Small intestine (tissue), 7 donors: ENCODE data around the gene ITCH. TPM values are rescaled to one million over a fixed set of nuclear protein-coding genes. Genes with fewer than 3 reads are reported as not detected.
"Not testable (repeated sequence)": the region's sequence is repeated elsewhere in the genome, so short reads cannot be mapped to it uniquely, and the experiment has no call there.

ENCODE experiments used
- DNase-seq, 2 donors: peaks; one replicate each; pipeline versions ENCODE4 v3.0.0 to v3.0.0-alpha.2; 2013
- FAIRE-seq: peaks from 2 replicates; lab custom pipeline; 2012; peaks lifted over from hg19 to GRCh38; lab: Jason Lieb, UNC
- H3K27ac ChIP-seq, 3 donors: one replicate each; pipeline ENCODE4 v1.5.1; 2013; ENCODE audit warnings: low read length in 2 of 3, mild to moderate bottlenecking in 2 of 3, control low read depth in 1 of 3, inconsistent platforms in 1 of 3, low read depth in 1 of 3, moderate library complexity in 1 of 3
- H3K27me3 ChIP-seq, 3 donors: one replicate each; pipeline ENCODE4 v1.6.1; 2013; ENCODE audit warnings: low read length in 3 of 3, inconsistent platforms in 1 of 3; ENCODE audit not compliant: control insufficient read depth in 3 of 3, insufficient read depth in 3 of 3
- H3K36me3 ChIP-seq, 3 donors: one replicate each; pipeline ENCODE4 v1.6.1; 2013; ENCODE audit warnings: low read length in 3 of 3, inconsistent platforms in 1 of 3, low read depth in 1 of 3, mild to moderate bottlenecking in 1 of 3, moderate library complexity in 1 of 3; ENCODE audit not compliant: control insufficient read depth in 3 of 3, insufficient read depth in 2 of 3
- H3K4me1 ChIP-seq, 3 donors: one replicate each; pipeline ENCODE4 v1.6.1; 2013; ENCODE audit warnings: low read length in 2 of 3, inconsistent platforms in 1 of 3, low read depth in 1 of 3, mild to moderate bottlenecking in 1 of 3, moderate library complexity in 1 of 3; ENCODE audit not compliant: control insufficient read depth in 3 of 3, insufficient read depth in 2 of 3
- H3K4me3 ChIP-seq, 3 donors: one replicate each; pipeline ENCODE4 v1.5.1; 2013; ENCODE audit warnings: low read length in 3 of 3, control low read depth in 1 of 3, inconsistent platforms in 1 of 3, low read depth in 1 of 3, mild to moderate bottlenecking in 1 of 3, moderate library complexity in 1 of 3
- H3K9me3 ChIP-seq, 2 donors: one replicate each; pipeline ENCODE4 v1.6.1; 2013; ENCODE audit warnings: low read depth in 1 of 2, low read length in 1 of 2; ENCODE audit not compliant: control insufficient read depth in 2 of 2, insufficient read depth in 1 of 2
- WGBS, 3 donors: extraction: QIAGEN DNeasy Blood & Tissue Kit; methylation state at CpG; one replicate each; pipeline ENCODE4 v1.1.7; 2013; 5-methylcytosine and 5-hydroxymethylcytosine counted together
- polyA plus RNA-seq, 4 donors: library from polyadenylated mRNA; stranded (reverse) in 3 of 4; unstranded in 1 of 4; fragments of 200-250 nt in 3 of 4; fragments of 120-200 nt in 1 of 4; gene quantifications; one replicate each; pipeline versions ENCODE4 v1.2.1 to v1.2.3, GENCODE V29; 2013
- donor health status: healthy with polysubstance abuse.
- donor health status: control.
- donor health status: control.
- donor health status: Bipolar disorder and iron deficiency.
- donor health status: healthy.

Gene ITCH
- polyA plus RNA-seq, 4 donors, result 12.0 to 35.1 (median 16.7) TPM

DNA sequence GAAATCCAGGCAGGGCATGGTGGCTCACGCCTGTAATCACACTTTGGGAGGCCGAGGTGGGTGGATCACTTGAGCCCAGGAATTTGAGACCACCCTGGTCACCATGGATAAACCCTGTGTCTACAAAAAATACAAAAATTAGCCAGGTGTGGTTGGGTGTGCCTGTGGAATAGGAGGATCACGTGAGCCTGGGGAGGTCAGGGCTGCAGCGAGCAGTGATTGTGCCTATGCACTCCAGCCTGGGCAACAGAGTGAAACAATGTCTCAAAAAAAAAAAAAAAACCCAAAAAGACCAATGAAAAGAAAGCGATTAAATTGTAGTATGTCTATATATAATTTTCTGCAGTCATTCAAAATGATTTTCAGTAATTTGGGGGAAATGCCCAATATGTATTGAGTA is 70.3 kb downstream of the ITCH start:
- FAIRE-seq (no peak), DNase-seq (no peak)
- no peaks in the 10 kb centered on the region for H3K27me3 ChIP-seq
- no peaks in the 10 kb centered on the region for H3K9me3 ChIP-seq
- 97 to 98% (median 97%) methylated on average over 5 of the region's 5 CpGs for WGBS, 3 donors
- H3K4me3 ChIP-seq, result no peak overlapping the region
- no peaks in the 10 kb centered on the region for H3K4me1 ChIP-seq
- H3K36me3 ChIP-seq, result peaks cover 0 to 30% (median 13%) of the 10 kb centered on the region in 3 donors
- no peak overlapping the region for H3K27ac ChIP-seq

DNA sequence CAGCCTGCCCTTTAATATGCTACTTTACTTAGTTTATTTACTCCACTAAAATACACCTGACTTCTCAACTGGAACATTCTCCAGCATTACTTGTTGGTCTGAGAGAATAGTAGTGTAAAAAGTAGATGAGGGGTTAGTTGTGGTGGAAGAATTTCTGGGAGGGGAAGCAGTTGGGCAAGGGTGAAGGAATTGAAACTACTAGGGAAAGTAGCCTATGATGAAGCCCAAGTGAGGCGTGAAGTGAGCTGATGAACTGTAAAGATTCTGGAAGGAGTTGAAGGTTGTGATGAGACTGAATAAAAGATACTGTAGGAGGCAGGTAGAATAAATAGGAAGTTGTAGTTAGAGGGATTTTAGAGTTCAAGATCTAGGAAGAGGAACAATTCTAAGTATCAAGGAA is 72.5 kb downstream of the ITCH start:
- H3K4me3 ChIP-seq, result no peak overlapping the region
- peaks cover 4 to 32% (median 18%) of the 10 kb centered on the region in 3 donors for H3K36me3 ChIP-seq
- FAIRE-seq, result no peak
- DNase-seq, result no peak
- 82 to 96% (median 84%) methylated on average over 1 of the region's 1 CpG for whole genome bisulfite sequencing, 3 donors
- H3K4me1 ChIP-seq, result no peaks in the 10 kb centered on the region
- no peaks in the 10 kb centered on the region for H3K27me3 ChIP-seq
- H3K27ac ChIP-seq, result no peak overlapping the region
- no peaks in the 10 kb centered on the region for H3K9me3 ChIP-seq

DNA sequence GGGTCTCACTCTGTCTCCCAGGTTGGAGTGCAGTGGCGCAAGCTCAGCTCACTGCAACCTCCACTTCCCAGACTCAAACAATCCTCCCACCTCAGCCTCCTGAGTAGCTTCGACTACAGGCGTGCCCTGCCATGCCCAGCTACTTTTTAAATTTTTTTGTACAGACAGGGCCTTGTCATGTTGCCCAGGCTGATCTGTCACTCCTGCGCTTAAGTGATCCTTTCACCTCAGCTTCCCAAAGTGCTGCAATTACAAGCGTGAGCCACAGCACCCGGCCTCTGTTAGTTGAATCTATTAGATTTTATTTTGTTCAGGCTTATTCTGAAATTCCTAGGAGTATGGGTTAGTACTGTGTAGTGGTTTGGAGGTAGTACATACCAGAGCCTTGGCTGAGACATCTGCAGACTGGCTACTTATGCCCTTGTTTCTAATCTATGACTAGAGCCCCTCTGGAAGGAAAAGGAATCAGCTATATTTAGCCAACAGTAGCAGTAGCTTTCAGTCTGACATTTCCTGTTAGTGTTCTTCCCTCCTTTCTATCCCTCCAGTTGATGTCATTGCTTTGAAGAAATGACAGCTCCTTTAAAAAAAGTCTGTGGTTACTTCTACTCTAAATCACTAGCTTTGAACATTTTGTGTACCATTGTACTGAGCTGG is 74.4 kb downstream of the ITCH start:
- H3K4me3 ChIP-seq, result no peak overlapping the region
- no peak overlapping the region for H3K27ac ChIP-seq
- H3K4me1 ChIP-seq, result no peaks in the 10 kb centered on the region
- H3K9me3 ChIP-seq, result no peaks in the 10 kb centered on the region
- H3K36me3 ChIP-seq, result peaks cover 4 to 40% (median 19%) of the 10 kb centered on the region in 3 donors
- DNase-seq, result no peak
- FAIRE-seq, result no peak
- WGBS, 3 donors, result 81 to 91% (median 86%) methylated on average over 6 of the region's 6 CpGs
- H3K27me3 ChIP-seq, result no peaks in the 10 kb centered on the region

DNA sequence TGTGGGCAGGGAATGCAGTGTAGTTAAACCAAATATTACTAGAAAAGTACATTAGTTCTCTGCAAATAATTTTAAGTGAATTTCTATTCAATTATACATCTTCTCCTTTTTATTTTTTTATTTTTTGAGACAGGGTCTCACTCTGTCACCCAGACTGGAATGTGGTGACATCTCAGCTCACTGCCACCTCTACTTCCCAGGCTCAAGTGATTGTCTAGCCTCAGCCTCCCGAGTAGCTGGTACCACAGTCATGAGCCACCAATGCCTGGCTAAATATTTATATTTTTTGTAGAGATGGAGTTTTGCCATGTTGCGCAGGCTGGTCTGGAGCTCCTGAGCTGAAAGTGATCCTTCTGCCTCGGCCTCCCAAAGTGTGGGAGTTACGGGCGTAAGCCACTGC is 76.1 kb downstream of the ITCH start:
- Histone ChIP-seq H3K9me3 (no peaks in the 10 kb centered on the region), H3K27me3 (no peaks in the 10 kb centered on the region), H3K4me3 (no peak overlapping the region), H3K4me1 (no peaks in the 10 kb centered on the region), H3K36me3 (peaks cover 4 to 43% (median 22%) of the 10 kb centered on the region in 3 donors), H3K27ac (no peak overlapping the region)
- FAIRE-seq (no peak), DNase-seq (no peak)
- 91 to 96% (median 96%) methylated on average over 5 of the region's 5 CpGs for WGBS, 3 donors

DNA sequence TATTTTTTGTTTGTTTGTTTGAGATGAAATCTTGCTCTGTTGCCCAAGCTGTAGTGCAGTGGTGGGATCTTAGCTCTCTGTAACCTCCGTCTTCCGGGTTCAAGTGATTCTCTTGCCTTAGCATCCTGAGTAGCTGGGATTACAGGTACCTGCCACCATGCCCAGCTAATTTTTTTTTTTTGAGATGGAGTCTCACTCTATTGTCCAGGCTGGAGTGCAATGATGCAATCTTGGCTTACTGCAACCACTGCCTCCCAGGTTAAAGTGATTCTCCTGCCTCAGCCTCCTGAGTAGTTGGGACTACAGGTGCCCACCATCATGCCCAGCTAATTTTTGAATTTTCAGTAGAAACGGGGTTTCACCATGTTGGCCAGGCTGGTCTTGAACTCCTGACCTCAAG is 78.3 kb downstream of the ITCH start:
- H3K4me3 ChIP-seq, DNase-seq, FAIRE-seq, H3K9me3 ChIP-seq, H3K4me1 ChIP-seq, H3K27ac ChIP-seq, H3K27me3 ChIP-seq: not testable (repeated sequence)
- WGBS, 3 donors, result 95 to 99% (median 96%) methylated on average over 3 of the region's 3 CpGs
- H3K36me3 ChIP-seq, result peaks cover 5 to 50% (median 27%) of the 10 kb centered on the region in 3 donors

DNA sequence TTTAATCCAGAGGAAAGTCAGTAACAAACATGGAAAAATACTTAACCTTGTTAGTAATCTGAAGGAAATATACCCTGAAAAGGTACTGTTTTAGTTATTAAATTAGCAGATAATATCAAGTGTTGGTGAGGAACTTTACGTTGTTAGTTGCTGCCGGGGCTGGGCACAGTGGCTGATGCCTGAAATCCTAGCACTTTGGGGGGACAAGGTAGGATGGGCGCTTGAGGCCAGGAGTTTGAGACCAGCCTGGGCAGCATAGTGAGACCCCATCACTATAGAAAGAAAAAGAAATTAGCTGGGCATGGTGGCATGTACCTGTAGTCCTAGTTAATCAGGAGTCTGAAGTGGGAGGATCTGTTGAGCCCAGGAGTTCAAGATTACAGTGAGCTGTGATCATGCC is 80.5 kb downstream of the ITCH start:
- H3K4me3 ChIP-seq, result no peak overlapping the region
- FAIRE-seq (no peak), DNase-seq (no peak)
- 98 to 100% (median 98%) methylated on average over 3 of the region's 3 CpGs for WGBS, 3 donors
- H3K36me3 ChIP-seq, result peaks cover 7 to 49% (median 24%) of the 10 kb centered on the region in 3 donors
- no peak overlapping the region for H3K27ac ChIP-seq
- no peaks in the 10 kb centered on the region for H3K4me1 ChIP-seq
- no peaks in the 10 kb centered on the region for H3K9me3 ChIP-seq
- H3K27me3 ChIP-seq, result no peaks in the 10 kb centered on the region

DNA sequence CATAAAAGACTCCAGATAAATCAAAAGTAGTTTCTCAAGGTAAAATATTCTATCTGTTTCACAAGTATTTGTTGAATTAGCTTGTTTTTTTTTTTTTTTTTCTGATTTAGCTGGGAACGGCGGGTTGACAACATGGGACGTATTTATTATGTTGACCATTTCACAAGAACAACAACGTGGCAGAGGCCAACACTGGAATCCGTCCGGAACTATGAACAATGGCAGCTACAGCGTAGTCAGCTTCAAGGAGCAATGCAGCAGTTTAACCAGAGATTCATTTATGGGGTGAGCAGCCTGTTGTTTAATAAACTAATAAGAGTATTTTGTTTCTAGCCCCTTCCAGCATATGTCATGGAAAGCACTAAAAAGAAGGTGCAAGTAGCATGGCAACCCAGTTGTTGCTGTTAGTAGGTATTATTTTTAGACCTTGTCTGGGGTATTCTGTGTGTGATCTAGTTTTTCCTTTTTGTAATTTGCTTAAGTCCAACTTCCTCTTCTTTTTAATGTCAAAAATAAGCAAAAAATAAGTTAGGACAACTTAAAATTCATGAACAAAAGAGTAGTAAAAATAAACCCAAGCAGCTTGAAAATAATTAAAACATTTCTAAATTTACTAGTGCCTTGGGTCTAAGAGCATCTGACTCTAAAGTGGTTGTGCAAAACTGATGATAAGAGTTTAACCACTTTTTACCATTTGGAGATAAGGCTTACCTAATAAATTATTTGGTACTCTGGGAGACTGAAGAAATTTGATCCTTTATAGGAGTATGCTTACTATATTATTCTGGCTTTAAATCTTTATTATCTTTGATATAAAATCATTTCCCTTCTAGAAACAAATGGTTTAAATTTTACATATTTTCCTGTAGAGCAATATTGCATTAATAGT is 82.3 kb downstream of the ITCH start:
- no peak overlapping the region for H3K27ac ChIP-seq
- H3K36me3 ChIP-seq, result peaks cover 6 to 42% (median 23%) of the 10 kb centered on the region in 3 donors
- H3K9me3 ChIP-seq, result no peaks in the 10 kb centered on the region
- no peak for DNase-seq
- 88 to 97% (median 92%) methylated on average over 7 of the region's 7 CpGs for WGBS, 3 donors
- no peaks in the 10 kb centered on the region for H3K4me1 ChIP-seq
- H3K4me3 ChIP-seq, result no peak overlapping the region
- no peaks in the 10 kb centered on the region for H3K27me3 ChIP-seq
- no peak for FAIRE-seq

DNA sequence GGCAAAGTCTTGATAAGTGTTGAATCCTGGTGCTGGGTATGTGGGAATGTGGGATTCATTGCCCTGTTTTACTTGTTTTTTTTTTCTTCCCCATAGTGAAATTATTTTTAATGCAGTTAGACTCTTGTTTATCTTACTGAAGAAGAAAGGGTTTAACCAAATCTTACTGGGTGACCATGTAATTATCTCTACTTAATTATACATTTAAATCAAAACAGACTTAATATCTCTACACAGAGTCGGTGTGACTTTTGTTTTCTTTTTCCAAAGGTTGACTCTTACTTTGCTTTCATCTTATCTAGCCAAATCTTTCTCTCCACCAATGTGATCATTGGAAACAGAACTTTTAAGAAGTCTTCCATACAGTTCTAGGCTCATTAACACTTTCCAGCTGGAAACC is 85.4 kb downstream of the ITCH start:
- H3K4me1 ChIP-seq, result no peaks in the 10 kb centered on the region

More for the DNA sequence above, 85.4 kb downstream of the ITCH start:
- no peak overlapping the region for H3K4me3 ChIP-seq
- 51 to 71% (median 57%) methylated on average over 1 of the region's 1 CpG for WGBS, 3 donors
- no peaks in the 10 kb centered on the region for H3K27me3 ChIP-seq
- no peak for DNase-seq
- peaks cover 9 to 31% (median 19%) of the 10 kb centered on the region in 3 donors for H3K36me3 ChIP-seq
- no peak for FAIRE-seq
- H3K9me3 ChIP-seq, result no peaks in the 10 kb centered on the region
- H3K27ac ChIP-seq, result no peak overlapping the region
